Keratinocyte (primary cell): Measurements from ENCODE around the gene MEA1. TPM values are rescaled to one million over a fixed set of nuclear protein-coding genes. Genes with fewer than 3 reads are reported as not detected.
"Not testable (repeated sequence)": the region's sequence is repeated elsewhere in the genome, so short reads cannot be mapped to it uniquely, and the experiment has no call there.

Experiments
- DNase-seq: peaks from one replicate; pipeline ENCODE4 v3.0.0-alpha.2; 2011; ENCODE audit warnings: low read depth, missing footprints, low spot score
- FAIRE-seq: peaks from 2 replicates; lab custom pipeline; 2011; peaks lifted over from hg19 to GRCh38; lab: Jason Lieb, UNC
- H2AFZ ChIP-seq: 2 replicates; pipeline ENCODE4 v1.6.0; 2012; ENCODE audit warnings: low read length, control low read depth, inconsistent platforms; ENCODE audit not compliant: control insufficient read depth
- H3K27ac ChIP-seq: 2 replicates; pipeline ENCODE4 v1.5.1; 2011; ENCODE audit warnings: low read length; ENCODE audit not compliant: control insufficient read depth, insufficient read depth
- H3K27me3 ChIP-seq: 3 replicates; pipeline ENCODE4 v1.6.0; 2011; ENCODE audit warnings: low read length; ENCODE audit not compliant: control insufficient read depth, insufficient read depth; ENCODE audit errors: extremely low read depth
- H3K36me3 ChIP-seq, 2 experiments: 2 replicates in 1 of 2; 3 replicates in 1 of 2; pipeline ENCODE4 v1.5.1; 2011; ENCODE audit warnings: low read length in 2 of 2, mild to moderate bottlenecking in 1 of 2; ENCODE audit not compliant: control insufficient read depth in 2 of 2, insufficient read depth in 2 of 2; ENCODE audit errors: extremely low read depth in 1 of 2
- H3K4me1 ChIP-seq: 3 replicates; pipeline ENCODE4 v1.5.1; 2011; ENCODE audit warnings: low read length; ENCODE audit not compliant: control insufficient read depth, insufficient read depth; ENCODE audit errors: extremely low read depth
- H3K4me2 ChIP-seq: 3 replicates; pipeline ENCODE4 v1.6.0; 2011; ENCODE audit warnings: low read depth, low read length; ENCODE audit not compliant: control insufficient read depth, insufficient read depth; ENCODE audit errors: extremely low read depth
- H3K4me3 ChIP-seq, 3 experiments: fragments of 200-600 bp in 1 of 3; sonication (generic) in 1 of 3; 2 replicates in 2 of 3; 3 replicates in 1 of 3; pipeline ENCODE4 v1.5.1; 2011 to 2016; ENCODE audit warnings: low read length in 3 of 3, mild to moderate bottlenecking in 3 of 3, control low read depth in 2 of 3, inconsistent platforms in 1 of 3, low read depth in 1 of 3, mixed read lengths in 1 of 3, mixed run types in 1 of 3, moderate library complexity in 1 of 3; ENCODE audit not compliant: control insufficient read depth in 2 of 3, insufficient read depth in 2 of 3; ENCODE audit errors: extremely low read depth in 1 of 3
- H3K79me2 ChIP-seq: 2 replicates; pipeline ENCODE4 v1.6.0; 2012; ENCODE audit warnings: low read length; ENCODE audit not compliant: control insufficient read depth, insufficient read depth
- H3K9ac ChIP-seq: 3 replicates; pipeline ENCODE4 v1.6.0; 2011; ENCODE audit warnings: low read length; ENCODE audit not compliant: control insufficient read depth, insufficient read depth; ENCODE audit errors: extremely low read depth
- H3K9me1 ChIP-seq: 3 replicates; pipeline ENCODE4 v1.6.0; 2011; ENCODE audit warnings: low read length; ENCODE audit not compliant: control insufficient read depth, insufficient read depth; ENCODE audit errors: extremely low read depth
- H3K9me3 ChIP-seq: 2 replicates; pipeline ENCODE4 v1.5.1; 2012; ENCODE audit warnings: low read depth, low read length; ENCODE audit not compliant: control insufficient read depth
- H4K20me1 ChIP-seq: 3 replicates; pipeline ENCODE4 v1.6.0; 2011; ENCODE audit warnings: low read length; ENCODE audit not compliant: control insufficient read depth, insufficient read depth; ENCODE audit errors: extremely low read depth
- EZH2 ChIP-seq: IDR thresholded peaks from one replicate; pipeline ENCODE4 v1.6.1; 2012; ENCODE audit warnings: inconsistent platforms, mild to moderate bottlenecking, low read length, moderate library complexity
- dilution Hi-C: fragments of 300-500 bp; cut with MboI; formaldehyde crosslinking; loops from one replicate; pipeline ENCODE4 v1.7.0; 2020; ENCODE audit warnings: low sequenced_read_pairs; ENCODE audit not compliant: extremely low pct_ligation_motif_present
- polyA plus RNA-seq, 5 experiments: library from polyadenylated mRNA; depleted of rRNA in 3 of 5; stranded (reverse) in 3 of 5; stranded (forward) in 1 of 5; unstranded in 1 of 5; fragments of >200 nt; gene quantifications; 1 replicate in 1 of 5; 2 replicates in 3 of 5; 3 replicates in 1 of 5; pipeline versions ENCODE4 v1.2.1 to v1.2.3, GENCODE V29; 2011 to 2012; ENCODE audit warnings: missing spikeins in 2 of 5, low read depth in 1 of 5, low replicate concordance in 1 of 5
- TF ChIP-seq, protein P1 (sequence below), 3 experiments: IDR thresholded peaks in 1 of 3; conservative IDR thresholded peaks in 1 of 3; optimal IDR thresholded peaks in 1 of 3; 2 replicates in 2 of 3; 3 replicates in 1 of 3; pipeline versions ENCODE3 to v1.5.1; 2011; ENCODE audit warnings: low read length in 3 of 3, mild to moderate bottlenecking in 3 of 3, moderate library complexity in 2 of 3, control low read depth in 1 of 3, inconsistent platforms in 1 of 3; ENCODE audit not compliant: insufficient read depth in 2 of 3; ENCODE audit errors: extremely low read depth in 1 of 3

The MEA1 gene
- polyA plus RNA-seq, 1 donor (not counting 4 experiments of a cell fraction or from before 2014, with no cell fraction given), result 76.1 TPM

DNA sequence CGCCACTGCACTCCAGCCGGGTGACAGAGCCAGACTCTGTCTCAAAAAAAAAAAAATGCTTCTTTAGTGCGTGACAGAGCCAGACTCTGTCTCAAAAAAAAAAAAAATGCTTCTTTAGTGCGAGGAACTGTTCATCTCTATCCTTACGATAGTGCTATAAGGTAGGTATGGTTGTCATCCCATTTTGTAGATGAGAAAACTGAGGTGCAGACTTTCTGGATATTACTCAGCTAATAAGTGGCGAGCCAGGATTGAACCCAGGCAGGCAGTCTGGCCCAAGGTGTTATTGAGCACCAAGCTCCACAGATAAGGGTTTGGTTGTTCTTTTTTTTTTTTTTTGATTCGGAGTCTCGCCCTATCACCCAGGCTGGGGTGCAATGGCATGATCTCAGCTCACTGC, 11.9 kb downstream of the MEA1 start:
- Histone ChIP-seq H3K9ac (no peak overlapping the region), H3K79me2 (peaks cover 2% of the 10 kb centered on the region), H3K4me3 (no peak overlapping the region), H3K27ac (no peak overlapping the region), H3K4me2 (no peak overlapping the region), H3K36me3 (peaks cover 7 to 8% of the 10 kb centered on the region in 2 experiments), H4K20me1 (no peaks in the 10 kb centered on the region), H3K9me1 (no peaks in the 10 kb centered on the region), H3K27me3 (no peaks in the 10 kb centered on the region), H2AFZ (no peak overlapping the region), H3K9me3 (no peaks in the 10 kb centered on the region), H3K4me1 (no peaks in the 10 kb centered on the region)
- DNase-seq (no peak), FAIRE-seq (no peak)
- TF ChIP-seq EZH2, result no peak
- TF ChIP-seq, protein P1, sequence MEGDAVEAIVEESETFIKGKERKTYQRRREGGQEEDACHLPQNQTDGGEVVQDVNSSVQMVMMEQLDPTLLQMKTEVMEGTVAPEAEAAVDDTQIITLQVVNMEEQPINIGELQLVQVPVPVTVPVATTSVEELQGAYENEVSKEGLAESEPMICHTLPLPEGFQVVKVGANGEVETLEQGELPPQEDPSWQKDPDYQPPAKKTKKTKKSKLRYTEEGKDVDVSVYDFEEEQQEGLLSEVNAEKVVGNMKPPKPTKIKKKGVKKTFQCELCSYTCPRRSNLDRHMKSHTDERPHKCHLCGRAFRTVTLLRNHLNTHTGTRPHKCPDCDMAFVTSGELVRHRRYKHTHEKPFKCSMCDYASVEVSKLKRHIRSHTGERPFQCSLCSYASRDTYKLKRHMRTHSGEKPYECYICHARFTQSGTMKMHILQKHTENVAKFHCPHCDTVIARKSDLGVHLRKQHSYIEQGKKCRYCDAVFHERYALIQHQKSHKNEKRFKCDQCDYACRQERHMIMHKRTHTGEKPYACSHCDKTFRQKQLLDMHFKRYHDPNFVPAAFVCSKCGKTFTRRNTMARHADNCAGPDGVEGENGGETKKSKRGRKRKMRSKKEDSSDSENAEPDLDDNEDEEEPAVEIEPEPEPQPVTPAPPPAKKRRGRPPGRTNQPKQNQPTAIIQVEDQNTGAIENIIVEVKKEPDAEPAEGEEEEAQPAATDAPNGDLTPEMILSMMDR (optimal IDR thresholded peaks at IDR 0.05 in 1 of 3, IDR thresholded peaks at IDR 0.05 in 1 of 3, conservative IDR thresholded peaks at IDR 0.05 in 1 of 3; ENCODE audit: extremely low read depth in 1 of 3, insufficient read depth in 2 of 3, low read length in 3 of 3), result no peak
- dilution Hi-C loops, result no loop called here

DNA sequence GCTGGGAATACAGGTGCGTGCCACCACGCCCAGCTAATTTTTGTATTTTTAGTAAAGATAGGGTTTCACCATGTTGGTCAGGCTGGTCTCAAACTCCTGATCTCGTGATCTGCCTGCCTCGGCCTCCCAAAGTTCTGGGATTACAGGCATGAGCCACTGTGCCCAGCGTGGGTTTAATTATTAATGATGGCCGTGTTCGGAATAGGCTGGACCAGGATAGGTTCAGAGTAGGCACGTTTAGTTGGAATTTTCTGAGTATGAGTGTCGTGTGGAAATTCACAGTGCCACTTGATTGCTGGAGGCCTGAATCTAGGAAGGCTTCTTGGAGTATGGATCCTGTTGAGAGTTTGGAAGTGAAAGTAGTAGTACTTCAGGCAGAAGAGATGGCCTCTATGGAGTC, 15.5 kb downstream of the MEA1 start:
- H3K36me3 ChIP-seq, H3K9ac ChIP-seq, H3K79me2 ChIP-seq, H3K4me1 ChIP-seq, dilution Hi-C loops, H2AFZ ChIP-seq, FAIRE-seq, H3K4me3 ChIP-seq, H3K27me3 ChIP-seq, H3K27ac ChIP-seq, H3K4me2 ChIP-seq, H3K9me3 ChIP-seq, DNase-seq, H3K9me1 ChIP-seq, H4K20me1 ChIP-seq: not testable (repeated sequence)

DNA sequence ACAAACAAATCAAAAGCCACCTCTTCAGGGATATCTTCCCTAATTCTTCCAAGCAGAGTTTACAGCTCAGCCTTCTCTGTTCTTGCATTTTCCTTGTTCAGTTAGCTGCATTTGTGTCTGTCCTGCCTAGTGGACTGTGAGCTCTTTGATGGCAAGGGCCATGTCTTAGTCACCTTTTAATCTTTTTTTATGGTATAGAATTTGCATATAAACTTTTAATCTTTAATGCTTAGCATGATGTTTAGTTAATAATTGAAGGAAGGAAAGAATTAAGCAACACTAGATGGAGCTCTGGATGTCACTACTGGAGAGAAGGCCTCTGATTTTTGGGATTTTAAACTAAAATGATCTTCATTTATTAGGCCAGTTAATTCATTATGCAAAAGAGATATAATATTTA, 17.2 kb downstream of the MEA1 start:
- Histone ChIP-seq H3K4me3 (no peak overlapping the region), H3K9me3 (no peaks in the 10 kb centered on the region), H3K9me1 (no peaks in the 10 kb centered on the region), H3K36me3 (peaks cover 4 to 7% of the 10 kb centered on the region in 2 experiments), H3K27me3 (no peaks in the 10 kb centered on the region), H3K4me1 (peaks cover 5% of the 10 kb centered on the region), H3K79me2 (peaks cover 2% of the 10 kb centered on the region), H4K20me1 (no peaks in the 10 kb centered on the region), H2AFZ (no peak overlapping the region), H3K27ac (no peak overlapping the region), H3K9ac (no peak overlapping the region), H3K4me2 (no peak overlapping the region)
- DNase-seq (no peak), FAIRE-seq (no peak)
- TF ChIP-seq EZH2, result no peak
- TF ChIP-seq, protein P1 (optimal IDR thresholded peaks at IDR 0.05 in 1 of 3, IDR thresholded peaks at IDR 0.05 in 1 of 3, conservative IDR thresholded peaks at IDR 0.05 in 1 of 3; ENCODE audit: extremely low read depth in 1 of 3, insufficient read depth in 2 of 3, low read length in 3 of 3), result no peak
- dilution Hi-C loops, result no loop called here
